ENCODE results near the gene MSH5.

- TF ChIP-seq POLR2A (IDR thresholded peaks at IDR 0.05; ENCODE audit: extremely low read depth, insufficient read length) (no peak), CTCF (IDR thresholded peaks at IDR 0.05; ENCODE audit: low read depth, low read length) (no peak), MAX (IDR thresholded peaks at IDR 0.05; ENCODE audit: low read depth, low read length) (no peak)
These were observed 28.6 kb upstream of the MSH5 start for GRCh38 chr6:31711233-31711632.

All from NB4 (cell line).